Cardiac septum (tissue), 1 donor: ENCODE data around the gene SAE1. TPM values are rescaled to one million over a fixed set of nuclear protein-coding genes. Genes with fewer than 3 reads are reported as not detected.
"Not testable (repeated sequence)": the region's sequence is repeated elsewhere in the genome, so short reads cannot be mapped to it uniquely, and the experiment has no call there.

Source experiments
- DNase-seq: peaks from one replicate; pipeline ENCODE4 v3.0.0-alpha.2; 2020; ENCODE audit warnings: low spot score
- intact Hi-C: fragments of 100-400 bp; cut with DNase I; formaldehyde crosslinking; loops from one replicate; pipeline ENCODE4 v1.14.0; 2022
- long read RNA-seq: library from polyadenylated mRNA; unstranded; transcript quantifications from one replicate; pipeline ENCODE4 v2.0.0, GENCODE V29; 2021
- total RNA-seq: library from RNA; stranded (reverse); fragmentation: NEBNext Ultra II Directional; extraction: Animal tissue kit (Norgen Biotek cat#: 25700); gene quantifications from one replicate; pipeline ENCODE4 v1.2.1, GENCODE V29; 2021
- donor health status: DM: no; HTN: no; CAD: no.

SAE1 gene
- 45.0 TPM for total RNA-seq
- long read RNA-seq, transcript SAE1-201 (9 exons, 2,049 nt) = major isoform, 86 of 111 reads
- long read RNA-seq, partial matches to known transcripts = 11 of 111 reads
- long read RNA-seq, other reads (novel, unspliced or antisense) = 14 of 111 reads

GRCh38 chr19:47130589-47131227 is at the start of gene SAE1:
Gene SAE1 (plus strand): TSS chr19:47130835. CDS start chr19:47130931, 96 bp downstream.
- intact Hi-C loops = no loop called here
- peak; percentile 97 for DNase-seq

- DNase-seq = no peak
- intact Hi-C loops = no loop called here
Measured at GRCh38 chr19:47081095-47081494, 49.5 kb upstream of the SAE1 start.

GRCh38 chr19:47082493-47082892 is 48.1 kb upstream of the SAE1 start:
- intact Hi-C loops = no loop called here
- no peak for DNase-seq

- DNase-seq = no peak
- intact Hi-C loops = no loop called here
Measured at GRCh38 chr19:47084879-47085439, 45.7 kb upstream of the SAE1 start.

- no peak for DNase-seq
- intact Hi-C loops = no loop called here
Measured at GRCh38 chr19:47086280-47086679, 44.4 kb upstream of the SAE1 start.

GRCh38 chr19:47089767-47090350 is 40.8 kb upstream of the SAE1 start:
- no peak for DNase-seq

GRCh38 chr19:47093254-47093653 is 37.4 kb upstream of the SAE1 start:
- intact Hi-C loops = no loop called here
- DNase-seq = no peak

More at GRCh38 chr19:47089767-47090350, 40.8 kb upstream of the SAE1 start:
- intact Hi-C loops = no loop called here

- no peak for DNase-seq
- intact Hi-C loops = no loop called here
Measured at GRCh38 chr19:47093841-47094240, 36.8 kb upstream of the SAE1 start.

- DNase-seq = no peak
- intact Hi-C loops = no loop called here
Measured at GRCh38 chr19:47094557-47095475, 35.8 kb upstream of the SAE1 start.

GRCh38 chr19:47095476-47096099 is 35.0 kb upstream of the SAE1 start:
- DNase-seq = no peak
- intact Hi-C loops = loop anchor here (2.0 kb wide), 1 partner anchor 17 kb away; the partner anchor contains the start of gene ZC3H4

GRCh38 chr19:47096100-47096704 is 34.4 kb upstream of the SAE1 start:
- DNase-seq = peak; percentile 82
- intact Hi-C loops = loop anchor here (2.0 kb wide), 1 partner anchor 17 kb away; the partner anchor contains the start of gene ZC3H4

GRCh38 chr19:47096721-47097120 is 33.9 kb upstream of the SAE1 start:
- intact Hi-C loops = loop anchor here (2.0 kb wide), 1 partner anchor 16 kb away; the partner anchor contains the start of gene ZC3H4
- no peak for DNase-seq

GRCh38 chr19:47097396-47098201 is 33.0 kb upstream of the SAE1 start:
- no peak for DNase-seq
- intact Hi-C loops = loop anchor here (2.0 kb wide), 1 partner anchor 15 kb away; the partner anchor contains the start of gene ZC3H4

- intact Hi-C loops = no loop called here
- no peak for DNase-seq
Measured at GRCh38 chr19:47098608-47099007, 32.0 kb upstream of the SAE1 start.

GRCh38 chr19:47099576-47100050 is 31.0 kb upstream of the SAE1 start:
- intact Hi-C loops = no loop called here
- no peak for DNase-seq

GRCh38 chr19:47100290-47100689 is 30.3 kb upstream of the SAE1 start:
- intact Hi-C loops = no loop called here
- no peak for DNase-seq

- intact Hi-C loops, DNase-seq: not testable (repeated sequence)
Measured at GRCh38 chr19:47101116-47101515, 29.5 kb upstream of the SAE1 start.
